HepG2 (cell line): ENCODE data around the gene PLEKHH3. TPM values are rescaled to one million over a fixed set of nuclear protein-coding genes. Genes with fewer than 3 reads are reported as not detected.

Experiments
- BATF2 ChIP-seq: sonication (generic); formaldehyde crosslinking; IDR thresholded peaks from 2 replicates; pipeline ENCODE4 v1.8.0; 2022; ENCODE audit warnings: mild to moderate bottlenecking, missing genetic modification reagents, moderate library complexity
- DNMT1 ChIP-seq: sonication (generic); formaldehyde crosslinking; IDR thresholded peaks from 2 replicates; pipeline ENCODE4 v1.5.1; 2020; ENCODE audit warnings: mild to moderate bottlenecking, missing genetic modification reagents
- E2F2 ChIP-seq: sonication (generic); formaldehyde crosslinking; IDR thresholded peaks from 2 replicates; pipeline ENCODE4 v1.4.0; 2020; ENCODE audit warnings: missing genetic modification reagents, borderline replicate concordance
- HDAC1 ChIP-seq: sonication (generic); formaldehyde crosslinking; IDR thresholded peaks from 2 replicates; pipeline ENCODE4 v1.5.1; 2020; ENCODE audit warnings: mild to moderate bottlenecking, missing genetic modification reagents
- KDM1A ChIP-seq: IDR thresholded peaks from 2 replicates; pipeline ENCODE4 v1.6.1; 2016; ENCODE audit warnings: missing compliant biosample characterization
- MAFK ChIP-seq, 2 experiments: IDR thresholded peaks in 1 of 2; conservative IDR thresholded peaks in 1 of 2; 2 replicates each; pipeline ENCODE4 v1.6.1; 2011; ENCODE audit warnings: improper control_type of control experiment in 2 of 2, low read length in 2 of 2
- MATR3 ChIP-seq: sonication (generic); formaldehyde crosslinking; IDR thresholded peaks from 2 replicates; pipeline ENCODE4 v1.4.0; 2020; ENCODE audit warnings: missing genetic modification reagents
- NFAT5 ChIP-seq: sonication (generic); formaldehyde crosslinking; IDR thresholded peaks from 2 replicates; pipeline ENCODE4 v1.4.0; 2020; ENCODE audit warnings: missing genetic modification reagents
- RXRA ChIP-seq: sonication (generic); formaldehyde crosslinking; IDR thresholded peaks from 2 replicates; pipeline ENCODE4 v1.5.1; 2020; ENCODE audit warnings: missing genetic modification reagents
- SNAI1 ChIP-seq: sonication (generic); formaldehyde crosslinking; IDR thresholded peaks from 2 replicates; pipeline ENCODE4 v1.5.0; 2020; ENCODE audit warnings: mild to moderate bottlenecking, missing genetic modification reagents, borderline replicate concordance
- U2AF1 ChIP-seq: fragments of 200-400 bp; formaldehyde crosslinking; optimal IDR thresholded peaks from 2 replicates; pipeline ENCODE3; 2017; ENCODE audit warnings: mild to moderate bottlenecking, low read depth, low read length
- XRCC5 ChIP-seq: fragments of 200-400 bp; formaldehyde crosslinking; optimal IDR thresholded peaks from 2 replicates; pipeline ENCODE3; 2017; ENCODE audit warnings: mild to moderate bottlenecking, low read length
- ZMYM2 ChIP-seq: sonication (generic); formaldehyde crosslinking; IDR thresholded peaks from 2 replicates; pipeline ENCODE4 v1.8.0; 2022; ENCODE audit warnings: mild to moderate bottlenecking, missing genetic modification reagents
- ZNF225 ChIP-seq: sonication (generic); formaldehyde crosslinking; IDR thresholded peaks from 2 replicates; pipeline ENCODE4 v1.4.0; 2020; ENCODE audit warnings: mild to moderate bottlenecking, missing genetic modification reagents
- polyA plus RNA-seq, 8 experiments: library from polyadenylated mRNA; depleted of rRNA in 3 of 8; stranded (reverse) in 7 of 8; unstranded in 1 of 8; fragments of >200 nt; fragmentation: Illumina TruSeq in 4 of 8; extraction: Trizol in 4 of 8; gene quantifications; 2 replicates each; pipeline versions ENCODE4 v1.2.1 to v1.2.3, GENCODE V29; 2011 to 2016; ENCODE audit warnings: low read depth in 4 of 8, missing spikeins in 1 of 8, mixed read lengths in 1 of 8; ENCODE audit not compliant: insufficient read depth in 1 of 8
- total RNA-seq, 5 experiments: library from RNA; depleted of rRNA; stranded (reverse); fragments of >200 nt; fragmentation: Illumina TruSeq; extraction: Trizol; gene quantifications; 2 replicates each; pipeline ENCODE4 v1.2.3, GENCODE V29; 2016; ENCODE audit warnings: low read depth in 1 of 5
- TF ChIP-seq, protein P1 (sequence below): sonication (generic); formaldehyde crosslinking; IDR thresholded peaks from 2 replicates; pipeline ENCODE4 v1.5.0; 2020; ENCODE audit warnings: missing genetic modification reagents, mild to moderate bottlenecking, borderline replicate concordance
- TF ChIP-seq, protein P2 (sequence below): IDR thresholded peaks from 2 replicates; pipeline ENCODE4 v1.6.1; 2016; ENCODE audit warnings: low read depth, control low read depth
- TF ChIP-seq, protein P3 (sequence below): sonication (generic); formaldehyde crosslinking; IDR thresholded peaks from 2 replicates; pipeline ENCODE4 v1.4.0; 2020; ENCODE audit warnings: missing genetic modification reagents

Gene PLEKHH3
- total and polyA plus RNA-seq, 2 of the 13 experiments (the other 11 are each of a cell fraction or from before 2014, with no cell fraction given): 6.0 to 19.9 TPM

- TF ChIP-seq, protein P1, sequence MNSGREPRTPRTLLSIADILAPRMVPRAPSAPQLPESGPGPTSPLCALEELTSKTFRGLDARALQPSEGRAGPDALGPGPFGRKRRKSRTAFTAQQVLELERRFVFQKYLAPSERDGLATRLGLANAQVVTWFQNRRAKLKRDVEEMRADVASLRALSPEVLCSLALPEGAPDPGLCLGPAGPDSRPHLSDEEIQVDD (CRISPR knock-in tag): no peak
- TF ChIP-seq MAFK (conservative IDR thresholded peaks at IDR 0.05 in 1 of 2, IDR thresholded peaks at IDR 0.05 in 1 of 2; ENCODE audit: low read length in 2 of 2): no peak
- TF ChIP-seq, protein P2, sequence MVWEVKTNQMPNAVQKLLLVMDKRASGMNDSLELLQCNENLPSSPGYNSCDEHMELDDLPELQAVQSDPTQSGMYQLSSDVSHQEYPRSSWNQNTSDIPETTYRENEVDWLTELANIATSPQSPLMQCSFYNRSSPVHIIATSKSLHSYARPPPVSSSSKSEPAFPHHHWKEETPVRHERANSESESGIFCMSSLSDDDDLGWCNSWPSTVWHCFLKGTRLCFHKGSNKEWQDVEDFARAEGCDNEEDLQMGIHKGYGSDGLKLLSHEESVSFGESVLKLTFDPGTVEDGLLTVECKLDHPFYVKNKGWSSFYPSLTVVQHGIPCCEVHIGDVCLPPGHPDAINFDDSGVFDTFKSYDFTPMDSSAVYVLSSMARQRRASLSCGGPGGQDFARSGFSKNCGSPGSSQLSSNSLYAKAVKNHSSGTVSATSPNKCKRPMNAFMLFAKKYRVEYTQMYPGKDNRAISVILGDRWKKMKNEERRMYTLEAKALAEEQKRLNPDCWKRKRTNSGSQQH (CRISPR knock-in tag): no peak
- no peak for TF ChIP-seq HDAC1 (CRISPR knock-in tag)
- TF ChIP-seq KDM1A: no peak
- TF ChIP-seq E2F2 (CRISPR knock-in tag): no peak
- TF ChIP-seq ZMYM2 (CRISPR knock-in tag): no peak
- TF ChIP-seq XRCC5: no peak
- TF ChIP-seq BATF2 (CRISPR knock-in tag): no peak
- TF ChIP-seq NFAT5: no peak
- TF ChIP-seq U2AF1: no peak
- no peak for TF ChIP-seq ZNF225 (CRISPR knock-in tag)
- TF ChIP-seq RXRA (CRISPR knock-in tag): 0 out of 2 replicates have a peak, but pooled peaks have one; percentile 12
- 0 out of 2 replicates have a peak, but pooled peaks have one; percentile 27 for TF ChIP-seq MATR3 (CRISPR knock-in tag)
- TF ChIP-seq SNAI1: no peak
- TF ChIP-seq, protein P3, sequence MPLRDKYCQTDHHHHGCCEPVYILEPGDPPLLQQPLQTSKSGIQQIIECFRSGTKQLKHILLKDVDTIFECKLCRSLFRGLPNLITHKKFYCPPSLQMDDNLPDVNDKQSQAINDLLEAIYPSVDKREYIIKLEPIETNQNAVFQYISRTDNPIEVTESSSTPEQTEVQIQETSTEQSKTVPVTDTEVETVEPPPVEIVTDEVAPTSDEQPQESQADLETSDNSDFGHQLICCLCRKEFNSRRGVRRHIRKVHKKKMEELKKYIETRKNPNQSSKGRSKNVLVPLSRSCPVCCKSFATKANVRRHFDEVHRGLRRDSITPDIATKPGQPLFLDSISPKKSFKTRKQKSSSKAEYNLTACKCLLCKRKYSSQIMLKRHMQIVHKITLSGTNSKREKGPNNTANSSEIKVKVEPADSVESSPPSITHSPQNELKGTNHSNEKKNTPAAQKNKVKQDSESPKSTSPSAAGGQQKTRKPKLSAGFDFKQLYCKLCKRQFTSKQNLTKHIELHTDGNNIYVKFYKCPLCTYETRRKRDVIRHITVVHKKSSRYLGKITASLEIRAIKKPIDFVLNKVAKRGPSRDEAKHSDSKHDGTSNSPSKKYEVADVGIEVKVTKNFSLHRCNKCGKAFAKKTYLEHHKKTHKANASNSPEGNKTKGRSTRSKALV: no peak
- TF ChIP-seq DNMT1 (CRISPR knock-in tag): peak; percentile 22; the same call in 1 of the 2 replicates
These were observed 2.9 kb upstream of the PLEKHH3 start (continued) for GRCh38 chr17:42679492-42680330.
